ENCODE data around the gene GATA3.

GATA3 gene

GRCh38 chr10:8104005-8104404, 49.5 kb downstream of the GATA3 start:
- TF ChIP-seq SPI1 (IDR thresholded peaks at IDR 0.05; ENCODE audit: low read depth, low read length) (no peak), PAX5 (IDR thresholded peaks at IDR 0.05; ENCODE audit: insufficient read depth, low read length, severe bottlenecking) (no peak), TAF1 (IDR thresholded peaks at IDR 0.05; ENCODE audit: low read depth, low read length) (no peak), POLR2AphosphoS5 (IDR thresholded peaks at IDR 0.05; ENCODE audit: low read depth, low read length) (no peak), POU2F2 (IDR thresholded peaks at IDR 0.05; ENCODE audit: low read depth, low read length) (no peak)
- DNase-seq (ENCODE audit: insufficient read length, low spot score) (no peak), FAIRE-seq (no peak)

- DNase-seq (ENCODE audit: insufficient read length, low spot score), result no peak
- FAIRE-seq, result no peak
- TF ChIP-seq POLR2AphosphoS5 (IDR thresholded peaks at IDR 0.05; ENCODE audit: low read depth, low read length) (no peak), PAX5 (IDR thresholded peaks at IDR 0.05; ENCODE audit: insufficient read depth, low read length, severe bottlenecking) (no peak), TAF1 (IDR thresholded peaks at IDR 0.05; ENCODE audit: low read depth, low read length) (no peak), POLR2A (IDR thresholded peaks at IDR 0.05; ENCODE audit: low read depth, low read length) (no peak)
Measured at GRCh38 chr10:8104721-8105120, 50.2 kb downstream of the GATA3 start.

GRCh38 chr10:8105932-8106331, 51.4 kb downstream of the GATA3 start:
- TF ChIP-seq PAX5 (IDR thresholded peaks at IDR 0.05; ENCODE audit: insufficient read depth, low read length, severe bottlenecking) (no peak), POU2F2 (IDR thresholded peaks at IDR 0.05; ENCODE audit: low read depth, low read length) (no peak), SPI1 (IDR thresholded peaks at IDR 0.05; ENCODE audit: low read depth, low read length) (no peak), TAF1 (IDR thresholded peaks at IDR 0.05; ENCODE audit: low read depth, low read length) (no peak), POLR2AphosphoS5 (IDR thresholded peaks at IDR 0.05; ENCODE audit: low read depth, low read length) (no peak), POLR2A (IDR thresholded peaks at IDR 0.05; ENCODE audit: low read depth, low read length) (no peak)
- no peak for FAIRE-seq
- no peak for DNase-seq (ENCODE audit: insufficient read length, low spot score)

GRCh38 chr10:8112230-8112905, 57.9 kb downstream of the GATA3 start:
- TF ChIP-seq SPI1 (IDR thresholded peaks at IDR 0.05; ENCODE audit: low read depth, low read length), result no peak
- TF ChIP-seq POLR2AphosphoS5 (IDR thresholded peaks at IDR 0.05; ENCODE audit: low read depth, low read length), result no peak
- no peak for TF ChIP-seq TAF1 (IDR thresholded peaks at IDR 0.05; ENCODE audit: low read depth, low read length)
- TF ChIP-seq POU2F2 (IDR thresholded peaks at IDR 0.05; ENCODE audit: low read depth, low read length), result no peak
- FAIRE-seq, result no peak
- no peak for DNase-seq (ENCODE audit: insufficient read length, low spot score)

- DNase-seq (ENCODE audit: insufficient read length, low spot score) (no peak), FAIRE-seq (peak; percentile 20)
- TF ChIP-seq TAF1 (IDR thresholded peaks at IDR 0.05; ENCODE audit: low read depth, low read length), result no peak
- TF ChIP-seq POU2F2 (IDR thresholded peaks at IDR 0.05; ENCODE audit: low read depth, low read length), result no peak
Measured at GRCh38 chr10:8112942-8113442, 58.5 kb downstream of the GATA3 start.

GRCh38 chr10:8113616-8114015, 59.1 kb downstream of the GATA3 start:
- no peak for DNase-seq (ENCODE audit: insufficient read length, low spot score)
- no peak for FAIRE-seq
- TF ChIP-seq TAF1 (IDR thresholded peaks at IDR 0.05; ENCODE audit: low read depth, low read length) (no peak), POU2F2 (IDR thresholded peaks at IDR 0.05; ENCODE audit: low read depth, low read length) (no peak), POLR2A (IDR thresholded peaks at IDR 0.05; ENCODE audit: low read depth, low read length) (no peak), PAX5 (IDR thresholded peaks at IDR 0.05; ENCODE audit: insufficient read depth, low read length, severe bottlenecking) (no peak), SPI1 (IDR thresholded peaks at IDR 0.05; ENCODE audit: low read depth, low read length) (no peak), POLR2AphosphoS5 (IDR thresholded peaks at IDR 0.05; ENCODE audit: low read depth, low read length) (no peak)

GRCh38 chr10:8114741-8115617, 60.5 kb downstream of the GATA3 start:
- no peak for FAIRE-seq
- no peak for DNase-seq (ENCODE audit: insufficient read length, low spot score)
- TF ChIP-seq PAX5 (IDR thresholded peaks at IDR 0.05; ENCODE audit: insufficient read depth, low read length, severe bottlenecking), result no peak
- TF ChIP-seq POLR2AphosphoS5 (IDR thresholded peaks at IDR 0.05; ENCODE audit: low read depth, low read length), result no peak
- TF ChIP-seq TAF1 (IDR thresholded peaks at IDR 0.05; ENCODE audit: low read depth, low read length), result no peak
- TF ChIP-seq POLR2A (IDR thresholded peaks at IDR 0.05; ENCODE audit: low read depth, low read length), result no peak
- TF ChIP-seq POU2F2 (IDR thresholded peaks at IDR 0.05; ENCODE audit: low read depth, low read length), result no peak
- TF ChIP-seq SPI1 (IDR thresholded peaks at IDR 0.05; ENCODE audit: low read depth, low read length), result no peak

- FAIRE-seq (no peak), DNase-seq (ENCODE audit: insufficient read length, low spot score) (no peak)
- TF ChIP-seq PAX5 (IDR thresholded peaks at IDR 0.05; ENCODE audit: insufficient read depth, low read length, severe bottlenecking) (no peak), POLR2AphosphoS5 (IDR thresholded peaks at IDR 0.05; ENCODE audit: low read depth, low read length) (no peak), POU2F2 (IDR thresholded peaks at IDR 0.05; ENCODE audit: low read depth, low read length) (no peak), POLR2A (IDR thresholded peaks at IDR 0.05; ENCODE audit: low read depth, low read length) (no peak), SPI1 (IDR thresholded peaks at IDR 0.05; ENCODE audit: low read depth, low read length) (no peak), TAF1 (IDR thresholded peaks at IDR 0.05; ENCODE audit: low read depth, low read length) (no peak)
Measured at GRCh38 chr10:8115618-8115980, 61.1 kb downstream of the GATA3 start.

GRCh38 chr10:8116474-8116873, 62.0 kb downstream of the GATA3 start:
- DNase-seq (ENCODE audit: insufficient read length, low spot score) (no peak), FAIRE-seq (no peak)
- TF ChIP-seq POLR2A (IDR thresholded peaks at IDR 0.05; ENCODE audit: low read depth, low read length), result no peak
- TF ChIP-seq SPI1 (IDR thresholded peaks at IDR 0.05; ENCODE audit: low read depth, low read length), result no peak
- TF ChIP-seq POU2F2 (IDR thresholded peaks at IDR 0.05; ENCODE audit: low read depth, low read length), result no peak
- TF ChIP-seq TAF1 (IDR thresholded peaks at IDR 0.05; ENCODE audit: low read depth, low read length), result no peak
- no peak for TF ChIP-seq PAX5 (IDR thresholded peaks at IDR 0.05; ENCODE audit: insufficient read depth, low read length, severe bottlenecking)
- no peak for TF ChIP-seq POLR2AphosphoS5 (IDR thresholded peaks at IDR 0.05; ENCODE audit: low read depth, low read length)

All from GM12891 (cell line).